HG03354 (cell line): Measurements from ENCODE around the gene CCL25.
A peak's percentile ranks its signal among the peaks of the same experiment; 100 is the strongest.

Source experiments
- ATAC-seq: cut with Tn5 transposase; IDR thresholded peaks from one replicate; pipeline ENCODE4 v1.9.1; 2021; ENCODE audit warnings: mild to moderate bottlenecking; ENCODE audit not compliant: unreplicated experiment, poor library complexity, severe bottlenecking

The CCL25 gene

GRCh38 chr19:8042900-8043299 is 9.7 kb upstream of the CCL25 start:
- no peak for ATAC-seq

- no peak for ATAC-seq
These were observed 8.5 kb upstream of the CCL25 start for GRCh38 chr19:8044018-8044417.

DNA sequence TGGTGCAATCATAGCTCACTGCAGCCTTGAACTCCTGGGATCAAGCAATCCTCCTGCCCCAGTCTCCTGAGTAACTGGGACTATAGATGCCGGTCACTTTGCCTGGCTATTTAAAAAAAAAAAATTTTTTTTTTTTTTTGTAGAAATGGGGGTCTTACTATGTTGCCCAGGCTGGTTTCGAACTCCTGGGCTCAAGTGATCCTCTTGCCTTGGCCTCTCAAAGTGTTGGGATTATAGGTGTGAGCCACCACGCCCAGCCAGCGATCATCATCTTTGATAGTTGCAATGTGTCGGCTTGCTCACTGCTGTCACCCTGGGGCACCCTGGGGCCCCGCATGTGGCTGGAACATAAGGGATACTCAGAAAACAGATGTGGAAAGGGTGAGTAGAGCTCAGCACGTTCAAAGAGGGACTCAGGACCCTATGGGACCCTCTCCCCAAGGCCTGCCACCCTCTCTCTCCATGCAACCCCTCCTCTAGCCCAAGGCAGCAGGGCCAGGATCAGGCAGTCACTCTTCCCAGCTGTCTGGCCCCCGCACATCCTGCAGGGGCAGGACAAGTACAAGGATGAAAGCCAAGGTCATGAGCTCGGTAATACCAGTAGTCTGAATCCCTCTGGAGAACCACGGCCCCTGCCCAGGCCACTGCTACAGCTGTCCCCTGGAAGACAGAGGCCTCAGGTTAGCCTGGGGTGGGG is 6.5 kb upstream of the CCL25 start:
- ATAC-seq, result no peak

GRCh38 chr19:8046569-8047165 is 5.9 kb upstream of the CCL25 start:
- no peak for ATAC-seq

DNA sequence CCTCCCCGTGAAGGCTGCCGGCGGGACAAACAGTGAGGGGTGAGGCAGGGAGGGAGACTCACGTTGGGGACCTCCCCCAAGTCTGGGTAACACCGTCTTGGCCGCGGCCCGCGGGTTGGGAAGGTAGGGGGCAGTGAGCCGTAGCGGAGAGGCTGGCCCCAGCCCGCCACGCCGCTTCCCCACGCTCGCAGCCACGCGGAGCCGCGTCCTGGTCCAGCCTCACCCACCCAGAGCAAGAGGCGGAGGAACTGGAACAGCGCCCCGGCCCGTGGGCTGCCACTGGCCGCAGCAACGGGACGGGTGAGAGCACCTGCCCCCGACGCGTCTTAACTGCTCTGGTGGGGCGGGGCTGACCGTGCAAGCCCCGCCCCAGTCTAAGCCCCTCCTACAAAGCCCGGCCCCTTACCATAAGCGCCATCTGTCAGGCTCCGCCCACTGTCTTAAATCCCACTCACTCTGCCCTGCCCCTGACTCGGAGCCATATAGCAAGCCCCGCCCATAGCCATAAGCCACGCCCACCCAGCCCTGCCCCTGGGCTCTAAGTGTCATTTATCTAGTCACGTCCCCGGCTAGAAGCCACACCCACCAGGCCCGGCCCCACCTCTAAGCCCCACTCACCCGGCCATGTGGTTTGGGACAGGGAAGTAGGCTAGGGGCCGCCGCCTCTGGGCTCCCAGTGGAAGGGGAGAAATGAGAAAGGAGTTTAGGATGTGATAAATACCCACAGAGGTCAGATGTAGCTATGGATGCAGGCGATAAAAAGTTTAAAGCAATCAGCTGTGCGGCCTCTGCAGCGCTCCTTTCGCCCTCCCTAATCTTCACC is 2.1 kb upstream of the CCL25 start:
- ATAC-seq, result peak; percentile 74

GRCh38 chr19:8054169-8054568 is 1.6 kb downstream of the CCL25 start:
- no peak for ATAC-seq

GRCh38 chr19:8056533-8056932 is 4.0 kb downstream of the CCL25 start:
- no peak for ATAC-seq

DNA sequence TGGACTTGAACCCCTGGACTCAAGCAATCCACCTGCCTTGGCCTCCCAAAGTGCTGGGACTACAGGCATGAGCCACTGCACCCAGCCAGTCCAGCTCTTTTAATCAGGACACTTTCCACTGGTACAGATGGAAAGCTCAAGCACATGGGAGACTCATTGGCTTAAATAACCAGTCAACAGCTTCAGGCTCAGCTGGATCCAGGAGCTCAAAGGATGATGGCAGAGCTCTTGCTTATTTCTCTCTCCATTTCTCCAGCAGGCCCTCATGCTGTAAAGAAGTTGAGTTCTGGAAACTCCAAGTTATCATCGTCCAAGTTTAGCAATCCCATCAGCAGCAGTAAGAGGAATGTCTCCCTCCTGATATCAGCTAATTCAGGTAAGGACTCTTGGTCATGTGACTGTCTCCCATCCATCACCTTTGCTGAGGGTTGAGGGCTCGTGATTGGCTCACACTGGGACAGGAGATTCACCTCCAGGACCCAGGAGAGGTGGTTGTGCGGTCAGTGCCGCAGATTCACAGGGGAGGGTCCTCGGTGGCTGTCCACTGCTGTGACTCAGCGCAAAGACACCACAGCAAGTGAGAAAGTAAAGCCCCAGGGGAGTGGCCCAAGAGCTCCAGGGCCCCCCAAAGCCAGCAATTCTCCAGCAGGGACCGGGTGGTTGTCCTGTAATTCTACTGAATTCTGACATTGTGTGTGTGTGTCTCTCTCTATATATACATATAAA is 5.1 kb downstream of the CCL25 start:
- ATAC-seq, result no peak

DNA sequence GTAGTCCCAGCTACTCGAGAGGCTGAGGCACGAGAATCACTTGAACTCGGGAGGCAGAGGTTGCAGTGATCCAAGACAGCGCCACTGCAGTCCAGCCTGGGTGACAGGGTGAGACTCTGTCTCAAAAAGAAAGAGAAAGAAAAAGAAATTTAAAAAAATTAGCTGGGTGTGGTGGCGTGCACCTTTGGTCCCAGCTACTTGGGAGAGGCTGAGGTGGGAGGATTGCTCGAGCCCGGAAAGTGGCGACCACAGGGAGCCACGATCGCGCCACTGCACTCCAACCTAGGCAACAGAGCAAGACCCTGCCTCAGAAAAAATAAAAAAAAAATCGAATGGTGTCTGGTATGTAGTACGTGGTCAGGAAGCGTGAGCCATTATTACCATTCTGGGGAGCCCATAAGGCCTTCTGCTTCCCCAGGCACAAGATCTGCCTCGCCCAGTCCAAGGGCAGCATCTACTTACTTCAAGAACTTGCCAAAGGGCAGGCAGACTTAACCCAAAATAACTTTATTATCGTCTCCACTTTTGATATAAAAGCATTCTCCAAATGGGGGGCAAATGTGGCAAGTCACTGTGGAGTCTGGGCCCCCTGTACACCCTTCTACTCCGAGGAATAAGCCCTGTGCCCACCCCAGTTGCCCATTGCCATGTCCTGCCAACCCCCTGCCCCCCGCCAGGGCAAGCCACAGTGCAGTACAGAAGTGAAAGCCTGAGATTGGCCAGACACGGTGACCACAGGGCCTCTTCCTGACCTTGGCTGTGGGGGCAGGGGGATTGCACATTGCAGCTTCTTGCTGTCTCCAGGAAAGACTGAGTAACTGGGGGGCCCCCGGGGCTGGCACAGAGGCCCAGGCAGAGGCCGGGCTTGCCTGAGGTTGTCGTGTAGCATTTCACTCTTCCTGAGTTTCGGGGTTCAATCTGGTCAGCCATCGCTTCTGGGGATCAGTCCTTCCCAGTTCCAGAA is 12.6 kb downstream of the CCL25 start:
- no peak for ATAC-seq

DNA sequence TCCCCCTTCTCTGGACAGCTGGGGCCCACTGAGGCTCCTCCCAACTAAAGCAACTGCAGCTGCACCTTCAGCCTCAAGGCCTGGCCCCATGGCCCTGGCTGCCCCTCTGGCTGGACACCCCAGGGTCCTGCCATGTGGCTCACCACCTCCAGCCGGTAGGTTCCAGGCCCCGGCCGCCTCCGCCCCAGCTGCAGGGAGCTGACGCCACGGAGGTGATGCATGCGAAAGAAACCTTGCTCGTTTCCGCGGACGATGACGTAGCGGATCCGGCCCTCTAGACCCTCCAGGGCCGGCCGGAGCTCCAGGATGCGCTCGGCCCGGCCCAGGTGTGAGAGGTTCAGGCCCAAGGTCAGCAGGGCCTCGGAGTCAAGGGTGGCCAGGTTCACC is 13.3 kb downstream of the CCL25 start:
- no peak for ATAC-seq

DNA sequence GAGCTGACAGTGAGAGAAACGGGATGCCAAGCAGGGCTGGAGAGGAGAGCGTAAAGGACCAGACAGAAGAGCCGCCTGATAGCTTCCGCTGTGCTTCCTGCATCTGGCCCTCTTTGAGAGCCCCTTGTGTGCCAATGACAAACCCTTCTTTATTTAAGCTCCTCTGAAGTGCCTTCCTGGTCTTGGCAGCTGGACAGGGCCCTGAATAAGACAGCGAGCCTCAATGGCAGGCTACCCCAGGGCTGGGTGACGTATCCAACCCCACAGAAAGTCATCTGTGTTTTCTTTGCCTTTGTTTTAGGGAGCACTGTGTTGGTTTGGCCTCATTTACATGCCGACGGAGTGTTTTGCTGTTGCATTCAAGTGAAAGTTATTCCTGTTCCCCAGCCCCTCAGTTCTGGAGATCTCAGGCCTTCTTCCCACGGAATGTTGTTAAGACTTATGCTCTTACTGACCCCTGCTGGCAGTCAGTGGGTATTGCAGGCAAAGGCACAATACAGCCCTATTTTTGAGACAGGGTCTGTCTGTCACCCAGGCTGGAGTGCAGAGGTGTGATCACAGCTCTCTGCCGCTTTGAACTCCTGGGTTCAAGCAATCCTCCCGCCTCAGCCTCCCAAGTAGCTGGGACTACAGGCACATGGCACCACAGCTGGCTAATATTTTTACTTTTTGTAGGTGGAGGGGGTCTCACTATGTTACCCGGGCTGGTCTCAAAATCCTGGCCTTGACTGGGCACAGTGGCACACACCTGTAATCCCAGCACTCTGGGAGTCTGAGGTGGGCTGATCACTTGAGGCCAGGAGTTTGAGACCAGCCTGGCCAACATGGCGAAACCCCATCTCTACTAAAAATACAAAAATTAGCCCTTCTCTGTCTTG is 16.8 kb downstream of the CCL25 start:
- ATAC-seq, result no peak

- ATAC-seq, result no peak
These were observed 19.4 kb downstream of the CCL25 start for GRCh38 chr19:8071912-8072311.

- no peak for ATAC-seq
These were observed 21.9 kb downstream of the CCL25 start for GRCh38 chr19:8074501-8074900.

- ATAC-seq, result no peak
These were observed 22.9 kb downstream of the CCL25 start for GRCh38 chr19:8075158-8076074.

DNA sequence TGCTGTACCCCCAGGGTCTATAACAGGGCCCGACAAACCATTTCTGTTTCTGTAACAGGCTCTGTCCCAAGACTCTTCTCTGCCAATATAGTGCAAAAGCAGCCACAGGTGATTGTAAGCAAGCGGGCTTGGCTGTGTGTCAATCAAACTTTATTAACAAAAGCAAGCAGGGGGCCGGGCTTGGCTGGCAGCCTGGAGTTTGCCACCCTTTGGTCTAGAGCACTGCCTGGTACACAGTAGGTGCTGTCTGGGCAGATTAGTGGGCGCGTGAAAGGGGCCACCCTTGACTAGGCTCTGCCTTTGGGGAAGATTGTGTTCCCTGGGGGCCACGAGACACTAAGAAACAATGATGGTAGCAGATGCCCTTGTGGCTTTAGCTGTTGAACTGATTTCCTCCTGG is 27.4 kb downstream of the CCL25 start:
- no peak for ATAC-seq

GRCh38 chr19:8080832-8081231 is 28.3 kb downstream of the CCL25 start:
- ATAC-seq, result no peak
